Cerebellar cortex (tissue), 1 donor: ENCODE results near the gene RAB28.
A peak's percentile ranks its signal among the peaks of the same experiment; 100 is the strongest.
"Not testable (repeated sequence)": the region's sequence is repeated elsewhere in the genome, so short reads cannot be mapped to it uniquely, and the experiment has no call there.

Experiments
- DNase-seq: peaks from one replicate; pipeline ENCODE4 v3.0.0-alpha.2; 2015; ENCODE audit warnings: low spot score

The RAB28 gene

DNA sequence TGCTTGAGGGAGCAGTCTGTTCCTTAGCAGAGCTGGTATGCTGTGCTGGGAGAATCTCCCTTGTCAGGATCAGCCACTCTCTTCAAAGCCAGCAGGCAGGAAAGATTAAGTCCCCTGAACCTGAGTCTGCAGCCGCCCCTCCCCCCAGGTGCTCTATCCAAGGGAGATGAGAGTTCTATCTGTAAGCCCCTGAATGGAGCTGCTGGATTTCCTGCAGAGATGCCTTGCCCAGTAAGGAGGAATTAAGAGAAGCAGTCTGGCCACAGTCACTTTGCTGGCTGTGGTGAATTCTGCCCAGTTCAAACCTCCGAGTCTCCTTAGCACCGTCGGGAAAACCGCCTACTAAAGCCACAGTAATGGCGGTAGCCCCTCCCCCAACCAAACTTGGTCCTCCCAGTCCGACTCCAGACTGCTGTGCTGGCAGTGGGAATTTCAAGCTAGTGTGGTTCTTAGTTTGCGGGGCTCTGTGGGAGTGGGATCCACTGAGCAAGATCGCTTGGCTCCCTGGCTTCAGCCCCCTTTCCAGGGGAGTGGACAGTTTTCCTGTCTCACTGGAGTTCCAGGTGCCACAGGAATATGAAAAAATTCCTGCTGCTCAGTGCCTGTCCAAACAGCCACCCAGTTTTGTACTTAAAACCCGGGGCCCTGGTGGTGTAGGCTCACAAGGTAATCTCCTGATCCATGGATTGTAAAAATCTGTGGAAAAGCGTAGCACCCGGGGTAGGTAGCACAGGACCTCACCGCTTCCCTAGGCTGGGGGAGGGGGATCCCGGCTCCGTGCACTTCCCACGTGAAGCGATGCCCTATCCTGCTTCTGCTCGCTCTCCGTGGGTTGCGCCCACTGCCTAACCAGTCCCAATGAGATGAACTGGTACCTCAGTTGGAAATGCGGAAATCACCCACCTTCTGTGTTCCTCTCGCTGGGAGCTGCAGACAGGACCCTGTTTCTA, 38.0 kb downstream of the RAB28 start:
- no peak for DNase-seq

GRCh38 chr4:13441506-13441905, 42.6 kb downstream of the RAB28 start:
- no peak for DNase-seq

DNA sequence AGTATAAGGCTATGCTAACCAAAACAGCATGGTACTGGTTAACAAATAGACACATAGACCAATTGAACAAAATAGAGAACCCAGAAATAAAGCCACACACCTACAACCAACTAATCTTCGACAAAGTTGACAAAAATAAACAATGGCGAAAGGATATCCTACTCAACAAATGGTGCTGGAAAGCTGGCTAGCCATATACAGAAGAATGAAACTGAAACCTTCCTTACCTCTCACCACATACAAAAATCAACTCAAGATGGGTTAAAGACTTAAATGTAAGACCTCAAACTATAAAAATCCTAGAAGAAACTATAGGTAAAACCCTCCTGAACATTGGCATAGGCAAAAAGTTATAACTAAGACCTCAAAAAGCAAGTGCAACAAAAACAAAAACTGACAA, 47.2 kb downstream of the RAB28 start:
- DNase-seq: no peak

DNA sequence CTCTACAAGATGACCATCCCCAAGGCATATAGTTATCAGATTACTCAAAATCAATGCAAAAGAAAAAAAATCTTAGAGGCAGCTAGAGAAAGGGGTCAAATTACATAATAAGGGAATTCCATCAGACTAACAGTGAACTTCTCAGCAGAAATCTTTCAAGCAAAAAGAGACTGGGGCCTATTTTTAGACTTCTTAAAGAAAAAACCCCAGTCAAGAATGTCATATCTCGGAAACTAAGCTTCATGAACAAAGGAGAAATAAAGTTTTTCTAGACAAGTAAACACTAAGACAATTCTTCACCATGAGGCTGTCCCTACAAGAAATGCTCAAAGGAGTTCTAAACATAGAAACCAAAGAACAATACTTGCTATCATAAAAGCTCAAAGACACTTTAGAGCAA, 51.7 kb downstream of the RAB28 start:
- no peak for DNase-seq

- DNase-seq: no peak
Observed at GRCh38 chr4:13430834-13431568, 53.1 kb downstream of the RAB28 start.

DNA sequence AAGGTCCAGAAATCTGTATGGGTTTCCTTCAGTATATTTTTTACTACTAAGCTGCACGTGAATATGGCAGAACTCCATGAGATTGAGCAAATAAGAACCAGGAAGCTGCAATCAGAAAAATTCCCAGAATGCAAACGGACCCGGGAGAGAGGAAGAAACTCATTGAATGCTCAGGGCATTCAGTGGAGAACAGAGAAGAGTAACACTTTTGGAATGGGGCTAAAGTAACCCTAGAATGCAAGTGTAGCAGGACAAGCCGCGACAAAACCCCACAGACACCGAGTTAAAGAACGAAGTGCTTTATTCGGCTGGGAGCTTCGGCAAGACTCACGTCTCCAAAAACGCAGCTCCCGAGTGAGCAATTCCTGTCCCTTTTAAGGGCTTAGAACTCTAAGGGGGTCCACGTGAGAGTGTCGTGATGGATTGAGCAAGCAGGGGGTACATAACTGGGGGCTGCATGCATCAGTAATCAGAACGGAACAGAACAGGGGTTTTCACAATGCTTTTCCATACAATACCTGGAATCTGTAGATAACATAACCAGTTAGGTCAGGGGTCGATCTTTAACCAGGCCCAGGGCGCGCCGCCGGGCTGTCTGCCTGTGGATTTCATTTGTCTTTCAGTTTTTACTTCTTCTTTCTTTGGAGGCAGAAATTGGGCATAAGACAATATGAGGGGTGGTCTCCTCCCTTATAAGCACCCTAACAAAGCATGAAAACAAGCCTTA, 56.4 kb downstream of the RAB28 start:
- DNase-seq: no peak

DNA sequence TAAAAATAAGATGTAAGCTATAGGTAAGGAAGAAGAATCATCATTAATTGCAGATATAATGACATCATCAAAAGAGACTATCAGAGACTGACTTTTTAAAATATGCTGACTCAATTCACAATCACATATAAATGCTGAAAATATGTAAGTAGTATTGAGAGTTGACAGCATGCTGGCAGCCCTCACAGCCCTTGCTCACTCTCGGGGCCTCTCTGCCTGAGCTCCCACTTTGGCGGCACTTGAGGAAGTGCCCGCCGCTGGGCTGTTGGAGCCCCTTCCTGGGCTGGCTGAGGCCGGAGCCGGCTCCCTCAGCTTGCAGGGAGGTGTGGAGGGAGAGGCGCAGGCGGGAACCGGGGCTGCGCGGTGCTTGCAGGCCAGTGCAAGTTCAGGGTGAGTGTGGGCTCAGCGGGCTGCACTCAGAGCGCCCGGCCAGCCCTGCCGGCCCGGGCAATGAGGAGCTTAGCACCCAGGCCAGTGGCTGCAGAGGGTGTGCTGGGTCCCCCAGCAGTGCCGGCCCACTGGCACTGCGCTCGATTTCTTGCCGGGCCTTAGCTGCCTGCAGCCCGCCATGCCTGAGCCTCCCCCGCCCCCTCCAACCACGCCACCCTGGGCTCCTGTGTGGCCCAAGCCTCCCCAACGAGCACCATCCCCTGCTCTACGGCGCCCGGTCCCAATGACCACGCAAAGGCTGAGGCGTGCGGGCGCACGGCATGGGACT, 68.9 kb downstream of the RAB28 start:
- no peak for DNase-seq

DNA sequence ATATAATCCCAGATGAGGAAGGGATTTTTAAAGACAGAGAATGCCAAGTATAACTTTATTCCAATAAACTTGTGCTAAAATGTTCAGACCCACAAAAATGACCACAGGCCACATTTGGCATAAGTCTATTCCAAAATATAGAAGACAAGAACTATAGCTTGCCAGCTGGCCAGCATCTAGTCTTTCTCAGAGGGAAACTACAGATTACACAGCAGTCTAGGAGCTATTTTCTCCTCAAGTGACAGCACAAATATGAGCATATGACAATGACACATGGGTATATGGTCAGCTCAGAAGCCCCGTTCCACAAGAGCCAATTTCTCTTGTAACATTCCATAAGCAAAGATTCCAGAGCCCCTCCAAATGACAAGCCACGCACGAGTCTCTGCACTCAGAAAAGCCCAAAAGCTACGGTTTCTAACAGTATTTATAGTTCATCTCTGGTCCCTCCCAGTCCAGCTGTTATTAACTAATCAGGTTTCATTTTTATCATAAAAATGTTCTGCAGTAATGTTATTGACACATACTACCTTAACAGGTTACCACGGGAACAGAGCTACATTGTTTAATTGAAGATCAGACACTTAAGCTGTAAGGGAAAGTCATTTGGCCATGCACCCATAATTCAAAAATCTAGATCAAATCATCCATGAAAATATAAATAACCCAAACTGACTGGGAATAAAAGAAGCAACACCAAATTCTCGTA, 70.3 kb downstream of the RAB28 start:
- DNase-seq: peak; percentile 41

- no peak for DNase-seq
Observed at GRCh38 chr4:13411942-13412341, 72.2 kb downstream of the RAB28 start.

DNA sequence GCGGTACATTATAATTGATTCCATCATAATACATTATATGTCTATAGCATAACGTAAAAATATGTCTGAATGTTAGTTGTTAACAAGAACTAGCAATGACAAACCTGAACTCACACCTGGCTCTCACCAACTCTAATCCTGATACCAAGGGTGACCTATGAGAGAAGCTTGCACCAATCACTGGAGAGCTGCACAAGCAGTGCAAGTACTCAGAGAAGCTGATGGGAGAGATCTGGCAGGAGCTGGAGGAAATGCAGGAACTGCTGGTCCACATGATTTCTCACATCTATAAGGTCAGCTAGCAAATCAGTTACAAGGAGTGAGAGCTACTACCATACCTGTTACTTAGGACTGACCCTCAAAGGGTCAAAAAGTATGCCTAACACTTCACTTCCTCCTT, 74.8 kb downstream of the RAB28 start:
- DNase-seq: no peak

DNA sequence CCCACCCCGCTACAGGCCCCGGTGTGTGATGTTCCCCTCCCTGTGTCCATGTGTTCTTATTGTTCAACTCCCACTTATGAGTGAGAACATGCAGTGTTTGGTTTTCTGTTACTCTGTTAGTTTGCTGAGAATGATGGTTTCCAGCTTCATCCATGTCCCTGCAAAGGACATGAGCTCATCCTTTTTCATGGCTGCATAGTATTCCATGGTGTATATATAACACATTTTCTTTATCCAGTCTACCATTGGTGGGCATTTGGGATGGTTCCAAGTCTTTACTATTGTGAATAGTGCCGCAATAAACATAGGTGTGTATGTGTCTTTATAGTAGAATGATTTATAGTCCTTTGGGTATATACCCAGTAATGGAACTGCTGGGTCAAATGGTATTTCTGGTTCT, 78.0 kb downstream of the RAB28 start:
- DNase-seq: not testable (repeated sequence)

DNA sequence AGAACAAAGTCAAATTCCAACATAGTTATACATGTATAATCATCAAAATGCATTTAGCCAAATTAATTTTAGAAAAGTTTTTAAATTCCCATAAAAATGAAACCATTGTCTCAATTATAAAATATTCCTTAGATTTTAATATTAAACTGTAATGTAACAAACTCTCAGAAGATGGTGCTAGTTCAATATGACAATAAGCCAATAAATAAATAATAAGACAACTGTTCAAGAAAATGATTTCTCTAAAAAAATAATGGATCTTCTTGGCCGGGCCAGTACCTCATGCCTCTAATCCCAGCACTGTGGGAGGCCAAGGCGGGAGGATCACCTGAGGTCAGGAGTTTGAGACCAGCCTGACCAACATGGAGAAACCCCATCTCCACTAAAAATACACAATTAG, 80.3 kb downstream of the RAB28 start:
- DNase-seq: no peak

DNA sequence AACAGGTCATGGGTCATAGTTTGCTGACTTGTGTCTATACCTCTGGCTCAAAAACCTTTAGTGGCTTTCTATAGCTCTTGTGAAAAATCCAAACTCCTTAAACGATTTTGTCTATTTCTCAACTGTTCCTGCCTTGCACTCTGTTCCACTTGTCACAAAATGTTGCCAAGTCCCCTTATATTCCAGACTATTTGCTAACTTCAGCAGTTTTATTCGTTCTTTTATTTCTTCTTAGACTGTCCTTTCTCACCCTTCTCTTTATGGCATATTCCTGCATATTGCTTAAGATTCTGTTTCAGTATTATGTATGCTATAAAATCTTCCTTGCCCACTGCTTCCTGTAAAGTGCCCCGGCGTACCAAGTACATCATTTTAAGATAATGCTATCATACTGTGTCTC, 80.8 kb downstream of the RAB28 start:
- DNase-seq: no peak

DNA sequence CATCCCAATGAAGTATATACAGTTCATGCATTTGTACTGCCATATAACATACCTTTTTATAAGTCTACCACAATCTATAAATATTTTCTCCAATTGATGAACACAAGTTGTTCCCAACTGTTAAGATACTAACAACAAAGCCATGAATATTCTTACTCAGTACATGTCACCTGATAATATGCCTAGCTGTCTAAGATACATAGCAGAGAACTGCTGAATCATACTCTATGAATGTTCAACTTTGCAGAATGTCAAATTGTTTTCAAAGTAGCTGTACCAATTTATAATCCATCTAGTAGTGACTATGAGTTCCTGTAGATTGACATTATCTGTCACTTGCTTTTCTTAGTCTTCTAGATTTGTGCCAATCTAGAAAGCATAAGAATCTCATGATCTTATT, 84.9 kb downstream of the RAB28 start:
- no peak for DNase-seq

- no peak for DNase-seq
Observed at GRCh38 chr4:13396161-13396560, 88.0 kb downstream of the RAB28 start.

DNA sequence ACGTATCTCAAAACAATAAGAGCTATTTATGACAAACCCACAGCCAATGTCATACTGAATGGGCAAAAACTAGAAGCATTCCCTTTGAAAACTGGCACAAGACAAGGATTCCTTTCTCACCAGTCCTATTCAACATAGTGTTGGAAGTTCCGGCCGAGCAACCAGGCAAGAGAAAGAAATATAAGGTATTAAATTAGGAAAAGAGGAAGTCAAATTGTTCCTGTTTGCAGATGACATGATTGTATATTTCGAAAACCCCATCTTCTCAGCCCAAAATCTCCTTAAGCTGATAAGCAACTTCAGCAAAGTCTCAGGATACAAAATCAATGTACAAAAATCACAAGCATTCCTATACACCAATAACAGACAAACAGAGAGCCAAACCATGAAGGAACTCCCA, 94.2 kb downstream of the RAB28 start:
- not testable (repeated sequence) for DNase-seq

GRCh38 chr4:13386405-13387107, 97.6 kb downstream of the RAB28 start:
- no peak for DNase-seq

DNA sequence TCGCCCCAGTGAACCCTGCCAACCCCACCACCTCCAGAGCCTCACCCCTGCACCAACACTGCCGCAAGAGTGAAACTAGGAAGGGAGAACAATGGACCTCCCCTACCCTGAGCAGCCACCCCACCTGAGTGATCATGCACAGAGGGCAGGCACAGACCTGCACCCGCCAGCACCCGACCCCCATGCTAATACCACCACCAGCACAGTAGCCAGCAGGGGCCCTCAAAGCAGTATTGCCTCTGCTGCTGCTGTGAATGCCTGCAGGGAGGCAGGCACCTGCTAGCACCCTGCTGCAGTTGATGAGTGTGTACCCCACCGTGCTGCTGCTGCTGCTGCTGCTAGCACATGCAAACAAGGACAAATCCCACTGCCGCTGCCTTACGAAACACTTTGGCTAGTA, 100.1 kb downstream of the RAB28 start:
- no peak for DNase-seq

- DNase-seq: no peak
Observed at GRCh38 chr4:13378973-13379759, 105.0 kb downstream of the RAB28 start.

GRCh38 chr4:13371048-13371447, 113.1 kb downstream of the RAB28 start:
- DNase-seq: peak; percentile 33
